GM10266 (cell line): Measurements from ENCODE around the gene ZNF197.
"Not testable (repeated sequence)": the region's sequence is repeated elsewhere in the genome, so short reads cannot be mapped to it uniquely, and the experiment has no call there.

Source experiments
- DNase-seq: peaks from one replicate; pipeline ENCODE4 v3.0.0; 2012; ENCODE audit errors: extremely low spot score
- CTCF ChIP-seq: IDR thresholded peaks from 2 replicates; pipeline ENCODE4 v1.5.1; 2012; ENCODE audit warnings: mild to moderate bottlenecking, low read depth; ENCODE audit not compliant: control insufficient read depth, insufficient read depth; ENCODE audit errors: missing control alignments

Gene ZNF197

GRCh38 chr3:44666346-44666745 is 41.5 kb downstream of the ZNF197 start:
- no peak for DNase-seq
- TF ChIP-seq CTCF = no peak

DNA sequence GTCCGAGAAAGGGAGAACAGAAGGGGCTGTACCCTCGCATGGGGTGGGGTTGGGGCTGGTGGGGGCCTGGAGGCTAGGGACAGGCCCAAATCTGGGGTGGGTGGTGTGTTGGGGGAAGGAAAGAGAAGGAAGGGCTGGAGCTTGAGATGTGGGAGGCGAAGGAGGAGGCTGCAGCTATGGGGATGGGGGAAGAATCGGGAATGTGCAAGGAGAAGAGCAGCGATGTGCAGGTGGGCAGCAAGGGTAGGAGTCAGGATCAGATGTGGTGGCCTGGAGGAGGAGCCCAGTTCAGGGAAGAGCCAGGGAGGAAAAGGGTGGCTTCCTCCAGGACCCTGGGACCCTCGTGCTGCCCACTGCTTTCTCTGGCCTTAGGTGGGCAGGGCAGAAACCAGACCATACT is 44.9 kb downstream of the ZNF197 start:
- DNase-seq = no peak
- TF ChIP-seq CTCF = no peak

GRCh38 chr3:44673466-44673865 is 48.6 kb downstream of the ZNF197 start:
- DNase-seq = not testable (repeated sequence)

DNA sequence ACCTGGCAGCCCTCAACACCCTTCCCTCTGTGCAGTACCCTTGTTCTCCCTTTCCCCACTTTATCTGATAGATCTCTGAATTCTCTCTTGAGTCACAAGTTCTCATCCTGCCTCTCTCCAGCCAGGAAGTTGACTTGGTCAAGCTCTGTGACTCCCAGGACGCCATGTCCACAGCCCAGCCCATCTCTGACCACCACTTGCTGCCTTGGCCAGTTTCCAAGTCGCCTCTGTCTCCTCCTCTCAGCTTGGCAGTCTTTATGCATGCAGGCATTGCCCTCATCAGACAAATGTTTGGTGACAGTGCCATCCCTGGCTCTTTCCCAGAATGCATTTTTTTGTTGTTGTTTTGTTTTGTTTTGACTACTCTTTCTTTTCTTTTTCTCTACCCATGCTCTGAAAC is 49.4 kb downstream of the ZNF197 start:
- no peak for TF ChIP-seq CTCF
- DNase-seq = no peak

- no peak for TF ChIP-seq CTCF
- DNase-seq = no peak
Measured at GRCh38 chr3:44678480-44679116, 53.8 kb downstream of the ZNF197 start.

GRCh38 chr3:44680921-44681455 is 56.2 kb downstream of the ZNF197 start:
- no peak for DNase-seq
- TF ChIP-seq CTCF = no peak

GRCh38 chr3:44682182-44682896 is 57.5 kb downstream of the ZNF197 start:
- TF ChIP-seq CTCF = no peak
- no peak for DNase-seq
